Astrocyte (in vitro differentiated cells and primary cell): ENCODE data around the gene MADCAM1.
A peak's percentile ranks its signal among the peaks of the same experiment; 100 is the strongest.

ENCODE experiments used
- CTCF ChIP-seq: IDR thresholded peaks from 2 replicates; pipeline ENCODE4 v1.5.1; 2011; ENCODE audit warnings: low read depth, mild to moderate bottlenecking, inconsistent platforms, low read length, moderate library complexity; ENCODE audit not compliant: insufficient read depth
- EZH2 ChIP-seq: IDR thresholded peaks from 2 replicates; pipeline ENCODE4 v1.6.1; 2012; ENCODE audit warnings: mild to moderate bottlenecking, low read length, inconsistent platforms; ENCODE audit not compliant: insufficient read depth

GRCh38 chr19:459724-460511 lies 36.4 kb upstream of the MADCAM1 start:
- TF ChIP-seq CTCF (no peak), EZH2 (peak; percentile 80)
